Mesenchymal stem cell (in vitro differentiated cells and primary cell): ENCODE results near the gene TUNAR.

ENCODE experiments used
- DNase-seq: peaks from one replicate; pipeline ENCODE4 v3.0.0-alpha.2; 2013
- H2AFZ ChIP-seq: one replicate; pipeline ENCODE4 v1.6.1; 2013; ENCODE audit warnings: low read depth, mild to moderate bottlenecking, control low read depth, inconsistent platforms, low read length, moderate library complexity
- H2AK5ac ChIP-seq: 2 replicates; pipeline ENCODE4 v1.6.1; 2013; ENCODE audit warnings: low read length, moderate library complexity, mild to moderate bottlenecking, inconsistent platforms; ENCODE audit not compliant: severe bottlenecking
- H2BK120ac ChIP-seq: one replicate; pipeline ENCODE4 v1.6.1; 2013; ENCODE audit warnings: low read depth, mild to moderate bottlenecking, inconsistent platforms, low read length, moderate library complexity
- H2BK12ac ChIP-seq, 2 experiments: one replicate each; pipeline ENCODE4 v1.6.1; 2013; ENCODE audit warnings: inconsistent platforms in 2 of 2, low read length in 2 of 2, mild to moderate bottlenecking in 2 of 2, moderate library complexity in 2 of 2, control low read depth in 1 of 2
- H2BK15ac ChIP-seq: one replicate; pipeline ENCODE4 v1.6.1; 2013; ENCODE audit warnings: mild to moderate bottlenecking, low read depth, inconsistent platforms; ENCODE audit not compliant: poor library complexity, severe bottlenecking
- H2BK5ac ChIP-seq: 2 replicates; pipeline ENCODE4 v1.6.1; 2013; ENCODE audit warnings: low read depth, mild to moderate bottlenecking, low read length, control low read depth, inconsistent platforms; ENCODE audit not compliant: poor library complexity, severe bottlenecking
- H3K14ac ChIP-seq, 2 experiments: one replicate each; pipeline ENCODE4 v1.6.1; 2013; ENCODE audit warnings: inconsistent platforms in 2 of 2, low read length in 2 of 2, control low read depth in 1 of 2, mild to moderate bottlenecking in 1 of 2, moderate library complexity in 1 of 2
- H3K18ac ChIP-seq, 2 experiments: one replicate each; pipeline ENCODE4 v1.6.1; 2013; ENCODE audit warnings: inconsistent platforms in 2 of 2, low read length in 2 of 2, control low read depth in 1 of 2, low read depth in 1 of 2, mild to moderate bottlenecking in 1 of 2
- H3K23ac ChIP-seq, 2 experiments: one replicate each; pipeline ENCODE4 v1.6.1; 2013; ENCODE audit warnings: inconsistent platforms in 2 of 2, low read length in 2 of 2, mild to moderate bottlenecking in 2 of 2, moderate library complexity in 2 of 2, control low read depth in 1 of 2
- H3K27ac ChIP-seq: 2 replicates; pipeline ENCODE4 v1.5.1; 2013; ENCODE audit warnings: mild to moderate bottlenecking, moderate library complexity, low read length, control low read depth, inconsistent platforms; ENCODE audit not compliant: poor library complexity, severe bottlenecking
- H3K27me3 ChIP-seq, 2 experiments: 2 replicates each; pipeline versions ENCODE4 v1.6.1 to v1.7.0; 2013; ENCODE audit warnings: low read length in 2 of 2, mild to moderate bottlenecking in 2 of 2, moderate library complexity in 2 of 2, control low read depth in 1 of 2, inconsistent platforms in 1 of 2; ENCODE audit not compliant: control insufficient read depth in 1 of 2, insufficient read depth in 1 of 2
- H3K36me3 ChIP-seq, 2 experiments: 2 replicates each; pipeline versions ENCODE4 v1.6.1 to v1.7.0; 2013; ENCODE audit warnings: low read length in 2 of 2, control low read depth in 1 of 2, inconsistent platforms in 1 of 2, low read depth in 1 of 2, mild to moderate bottlenecking in 1 of 2; ENCODE audit not compliant: insufficient read depth in 2 of 2, control insufficient read depth in 1 of 2
- H3K4ac ChIP-seq, 2 experiments: one replicate each; pipeline ENCODE4 v1.6.1; 2013; ENCODE audit warnings: inconsistent platforms in 2 of 2, low read length in 2 of 2, mild to moderate bottlenecking in 2 of 2, moderate library complexity in 2 of 2, control low read depth in 1 of 2, low read depth in 1 of 2
- H3K4me1 ChIP-seq: 2 replicates; pipeline ENCODE4 v1.6.1; 2013; ENCODE audit warnings: low read depth, low read length, control low read depth; ENCODE audit not compliant: control insufficient read depth, insufficient read depth
- H3K4me2 ChIP-seq: 2 replicates; pipeline ENCODE4 v1.6.1; 2013; ENCODE audit warnings: low read length, mild to moderate bottlenecking, inconsistent platforms; ENCODE audit not compliant: poor library complexity, severe bottlenecking
- H3K4me3 ChIP-seq, 2 experiments: 2 replicates each; pipeline versions ENCODE4 v1.5.1 to v1.7.0; 2013; ENCODE audit warnings: low read length in 2 of 2, mild to moderate bottlenecking in 2 of 2, control low read depth in 1 of 2, low read depth in 1 of 2; ENCODE audit not compliant: insufficient read depth in 1 of 2
- H3K79me1 ChIP-seq: replicated peaks from 2 replicates; pipeline ENCODE4 v1.6.1; 2013; ENCODE audit warnings: mild to moderate bottlenecking, control low read depth, low read length, inconsistent platforms; ENCODE audit not compliant: poor library complexity, severe bottlenecking
- H3K9ac ChIP-seq: 2 replicates; pipeline ENCODE4 v1.7.0; 2013; ENCODE audit warnings: mild to moderate bottlenecking, low read length, moderate library complexity
- H3K9me3 ChIP-seq: 2 replicates; pipeline ENCODE4 v1.7.0; 2013; ENCODE audit warnings: mild to moderate bottlenecking, low read length; ENCODE audit not compliant: control insufficient read depth
- H4K8ac ChIP-seq: one replicate; pipeline ENCODE4 v1.6.1; 2013; ENCODE audit warnings: inconsistent platforms, mild to moderate bottlenecking, low read length, moderate library complexity
- H4K91ac ChIP-seq: one replicate; pipeline ENCODE4 v1.6.1; 2013; ENCODE audit warnings: mild to moderate bottlenecking, low read length, inconsistent platforms
- WGBS: methylation state at CpG from one replicate; pipeline ENCODE4 v1.1.7; 2013; ENCODE audit warnings: mixed read lengths; 5-methylcytosine and 5-hydroxymethylcytosine counted together

Gene TUNAR

DNA sequence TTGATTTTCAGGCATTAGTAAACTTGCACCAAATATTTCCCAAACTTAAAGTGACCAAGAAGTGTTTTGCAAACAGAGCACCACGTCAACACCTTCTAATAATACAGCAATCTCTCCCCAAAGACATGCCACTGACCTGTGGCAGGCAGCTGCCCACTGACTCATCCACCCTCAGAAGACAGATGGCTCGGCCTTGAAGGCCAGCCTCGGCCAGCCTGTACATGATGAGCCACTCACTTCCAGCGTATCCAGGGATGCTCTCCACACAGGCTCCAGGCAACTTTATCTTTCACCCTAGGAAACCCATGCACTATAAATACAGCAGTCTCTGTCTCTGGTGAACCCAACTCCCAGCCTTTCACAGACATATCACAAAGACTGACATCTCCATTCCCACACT lies 62.7 kb downstream of the TUNAR start:
- Histone ChIP-seq H2BK120ac (no peak overlapping the region), H3K14ac (no peak overlapping the region), H2BK5ac (no peak overlapping the region), H3K27me3 (no peaks in the 10 kb centered on the region), H3K36me3 (no peaks in the 10 kb centered on the region), H3K23ac (no peak overlapping the region), H2AFZ (no peak overlapping the region), H3K4ac (no peak overlapping the region), H3K4me2 (no peak overlapping the region), H3K9ac (no peak overlapping the region), H2BK15ac (no peak overlapping the region), H4K8ac (no peak overlapping the region), H3K79me1 (no peaks in the 10 kb centered on the region), H3K4me1 (no peaks in the 10 kb centered on the region), H3K9me3 (peaks cover 3% of the 10 kb centered on the region), H2BK12ac (no peak overlapping the region), H3K18ac (no peak overlapping the region), H3K4me3 (no peak overlapping the region), H4K91ac (no peak overlapping the region), H2AK5ac (no peak overlapping the region), H3K27ac (no peak overlapping the region)
- 62% methylated on average over 4 of the region's 4 CpGs for WGBS
- no peak for DNase-seq

DNA sequence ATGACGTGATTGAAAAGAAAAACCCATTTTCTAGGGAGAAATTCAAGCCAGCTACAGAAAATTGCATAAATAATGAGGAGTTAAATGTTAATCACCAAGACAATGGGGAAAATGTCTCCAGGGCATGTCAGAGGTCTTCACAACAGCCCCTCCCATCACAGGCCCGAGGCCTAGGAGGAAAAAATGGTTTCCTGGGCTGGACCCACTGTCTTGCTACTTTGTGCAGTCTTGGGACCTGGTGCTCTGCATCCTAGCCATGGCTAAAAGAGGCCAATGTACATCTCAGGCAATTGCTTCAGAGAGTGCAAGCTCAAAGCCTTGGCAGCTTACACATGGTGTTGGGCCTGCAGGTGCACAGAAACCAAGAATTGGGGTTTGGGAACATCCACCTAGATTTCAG lies 65.3 kb downstream of the TUNAR start:
- Histone ChIP-seq H2BK12ac (no peak overlapping the region), H2BK120ac (no peak overlapping the region), H3K79me1 (no peaks in the 10 kb centered on the region), H3K27me3 (peaks cover 0 to 7% of the 10 kb centered on the region in 2 experiments), H3K18ac (no peak overlapping the region), H3K14ac (no peak overlapping the region), H3K4ac (no peak overlapping the region), H3K27ac (no peak overlapping the region), H3K4me1 (no peaks in the 10 kb centered on the region), H2BK15ac (no peak overlapping the region), H4K8ac (no peak overlapping the region), H3K9ac (no peak overlapping the region), H2AK5ac (no peak overlapping the region), H3K36me3 (no peaks in the 10 kb centered on the region), H2AFZ (no peak overlapping the region), H4K91ac (no peak overlapping the region), H2BK5ac (no peak overlapping the region), H3K4me2 (no peak overlapping the region), H3K23ac (no peak overlapping the region), H3K9me3 (peaks cover 3% of the 10 kb centered on the region), H3K4me3 (no peak overlapping the region)
- no peak for DNase-seq
- 18% methylated on average over 1 of the region's 2 CpGs for whole genome bisulfite sequencing

DNA sequence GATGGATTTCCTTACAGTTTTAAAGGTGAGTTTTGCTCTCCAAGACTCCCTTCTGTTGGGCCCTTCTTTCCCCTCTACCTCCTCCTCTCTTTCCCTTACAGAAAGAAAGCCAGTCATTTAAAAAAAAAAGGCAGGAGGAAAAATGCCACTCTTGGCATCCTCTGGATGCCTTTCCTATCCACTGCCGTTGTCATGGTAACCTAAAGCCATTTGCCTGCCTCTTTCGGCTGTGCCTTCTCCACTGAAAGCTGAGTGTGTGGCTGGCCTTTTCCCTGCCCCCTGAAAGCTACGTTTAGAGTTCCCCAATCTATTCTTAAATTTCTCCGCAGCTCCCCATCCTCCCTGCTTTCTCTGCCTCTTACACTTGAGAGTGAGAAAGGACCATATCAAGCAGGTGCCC lies 67.1 kb downstream of the TUNAR start:
- DNase-seq, result no peak
- no peak overlapping the region for H3K9ac ChIP-seq
- H3K27me3 ChIP-seq, result peaks cover 0 to 11% of the 10 kb centered on the region in 2 experiments
- H3K23ac ChIP-seq, result no peak overlapping the region
- H3K36me3 ChIP-seq, result no peaks in the 10 kb centered on the region
- no peak overlapping the region for H3K4me2 ChIP-seq
- 47% methylated on average over 4 of the region's 4 CpGs for WGBS
- no peaks in the 10 kb centered on the region for H3K4me1 ChIP-seq
- no peak overlapping the region for H3K18ac ChIP-seq
- no peak overlapping the region for H4K91ac ChIP-seq
- no peak overlapping the region for H2AK5ac ChIP-seq
- no peaks in the 10 kb centered on the region for H3K79me1 ChIP-seq
- no peak overlapping the region for H3K14ac ChIP-seq
- H3K4ac ChIP-seq, result no peak overlapping the region
- no peak overlapping the region for H2BK15ac ChIP-seq
- no peak overlapping the region for H3K27ac ChIP-seq
- no peak overlapping the region for H3K4me3 ChIP-seq
- H4K8ac ChIP-seq, result no peak overlapping the region
- H2BK12ac ChIP-seq, result no peak overlapping the region
- H3K9me3 ChIP-seq, result peaks cover 3% of the 10 kb centered on the region
- H2AFZ ChIP-seq, result no peak overlapping the region
- H2BK5ac ChIP-seq, result no peak overlapping the region
- no peak overlapping the region for H2BK120ac ChIP-seq

DNA sequence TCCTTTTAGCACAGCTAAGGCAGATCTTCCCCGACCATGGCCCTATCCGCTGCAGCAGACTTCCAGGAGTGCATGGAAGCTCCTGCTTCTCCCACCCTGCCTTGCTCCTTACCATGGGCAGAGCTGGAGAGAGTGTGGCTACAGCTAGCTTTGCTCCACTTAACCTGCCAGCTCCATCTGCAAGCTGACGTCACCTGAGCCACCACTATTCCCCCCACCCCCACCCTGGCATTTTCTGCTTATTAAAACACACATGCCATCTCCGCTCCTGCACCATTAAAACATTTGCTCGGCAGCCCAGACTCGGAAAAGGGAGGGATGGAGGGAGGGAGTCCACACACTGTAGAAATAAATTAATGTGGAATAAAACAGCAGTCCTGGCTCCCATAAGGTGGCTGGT lies 67.8 kb downstream of the TUNAR start:
- Histone ChIP-seq H3K27me3 (peaks cover 0 to 11% of the 10 kb centered on the region in 2 experiments), H2BK5ac (no peak overlapping the region), H4K91ac (no peak overlapping the region), H4K8ac (no peak overlapping the region), H2BK15ac (no peak overlapping the region), H2BK120ac (no peak overlapping the region), H3K18ac (no peak overlapping the region), H2AK5ac (no peak overlapping the region), H3K23ac (no peak overlapping the region), H3K4me2 (no peak overlapping the region), H3K4ac (no peak overlapping the region), H3K4me3 (no peak overlapping the region), H3K4me1 (no peaks in the 10 kb centered on the region), H3K36me3 (no peaks in the 10 kb centered on the region), H2AFZ (no peak overlapping the region), H2BK12ac (no peak overlapping the region), H3K9ac (no peak overlapping the region), H3K14ac (no peak overlapping the region), H3K9me3 (peaks cover 3% of the 10 kb centered on the region), H3K27ac (no peak overlapping the region), H3K79me1 (no peaks in the 10 kb centered on the region)
- no peak for DNase-seq
- WGBS, result 56% methylated on average over 5 of the region's 6 CpGs
